Panc1 (cell line): ENCODE results near the gene ADGRD1.

Experiments
- POLR2AphosphoS5 ChIP-seq: IDR thresholded peaks from 2 replicates; pipeline ENCODE4 v1.6.1; 2012; ENCODE audit warnings: mild to moderate bottlenecking, low read depth, low read length, moderate library complexity
- TF ChIP-seq, protein P1 (sequence below): fragments of 450-650 bp; IDR thresholded peaks from 2 replicates; pipeline ENCODE4 v1.5.1; 2017; ENCODE audit warnings: mild to moderate bottlenecking
- TF ChIP-seq, protein P2 (sequence below), 2 experiments: IDR thresholded peaks; 2 replicates each; pipeline ENCODE4 v1.6.1; 2011 to 2012; ENCODE audit warnings: low read depth in 2 of 2, control low read depth in 1 of 2, low read length in 1 of 2, mild to moderate bottlenecking in 1 of 2, moderate library complexity in 1 of 2; ENCODE audit not compliant: insufficient read depth in 1 of 2

DNA sequence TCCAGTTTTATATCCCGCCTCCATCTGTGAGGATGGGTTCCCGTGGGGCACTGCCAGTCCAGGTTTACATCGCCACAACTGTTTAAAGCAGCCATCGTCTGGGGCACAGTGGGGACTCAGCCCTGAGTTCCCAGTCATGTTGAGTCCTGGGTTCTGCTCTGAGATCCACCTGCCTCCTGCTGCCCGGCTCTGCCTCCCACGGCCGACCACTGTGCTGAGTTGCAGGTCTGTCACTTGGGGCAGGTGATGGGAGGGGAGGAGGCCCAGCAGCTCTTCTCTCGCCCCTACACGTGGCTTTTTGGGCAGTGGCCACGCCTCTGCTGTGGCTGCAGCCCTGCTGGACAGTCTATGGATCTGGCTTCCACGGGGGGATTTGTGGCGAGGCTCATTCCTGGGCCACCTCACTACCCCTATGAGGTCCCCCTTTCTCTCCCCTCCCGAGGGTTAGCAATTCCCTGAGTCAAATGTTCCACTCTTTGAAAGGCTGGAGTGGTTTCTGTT lies 143.0 kb downstream of the ADGRD1 start:
- TF ChIP-seq POLR2AphosphoS5, result no peak
- TF ChIP-seq, protein P1, sequence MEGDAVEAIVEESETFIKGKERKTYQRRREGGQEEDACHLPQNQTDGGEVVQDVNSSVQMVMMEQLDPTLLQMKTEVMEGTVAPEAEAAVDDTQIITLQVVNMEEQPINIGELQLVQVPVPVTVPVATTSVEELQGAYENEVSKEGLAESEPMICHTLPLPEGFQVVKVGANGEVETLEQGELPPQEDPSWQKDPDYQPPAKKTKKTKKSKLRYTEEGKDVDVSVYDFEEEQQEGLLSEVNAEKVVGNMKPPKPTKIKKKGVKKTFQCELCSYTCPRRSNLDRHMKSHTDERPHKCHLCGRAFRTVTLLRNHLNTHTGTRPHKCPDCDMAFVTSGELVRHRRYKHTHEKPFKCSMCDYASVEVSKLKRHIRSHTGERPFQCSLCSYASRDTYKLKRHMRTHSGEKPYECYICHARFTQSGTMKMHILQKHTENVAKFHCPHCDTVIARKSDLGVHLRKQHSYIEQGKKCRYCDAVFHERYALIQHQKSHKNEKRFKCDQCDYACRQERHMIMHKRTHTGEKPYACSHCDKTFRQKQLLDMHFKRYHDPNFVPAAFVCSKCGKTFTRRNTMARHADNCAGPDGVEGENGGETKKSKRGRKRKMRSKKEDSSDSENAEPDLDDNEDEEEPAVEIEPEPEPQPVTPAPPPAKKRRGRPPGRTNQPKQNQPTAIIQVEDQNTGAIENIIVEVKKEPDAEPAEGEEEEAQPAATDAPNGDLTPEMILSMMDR, result no peak
- TF ChIP-seq, protein P2, sequence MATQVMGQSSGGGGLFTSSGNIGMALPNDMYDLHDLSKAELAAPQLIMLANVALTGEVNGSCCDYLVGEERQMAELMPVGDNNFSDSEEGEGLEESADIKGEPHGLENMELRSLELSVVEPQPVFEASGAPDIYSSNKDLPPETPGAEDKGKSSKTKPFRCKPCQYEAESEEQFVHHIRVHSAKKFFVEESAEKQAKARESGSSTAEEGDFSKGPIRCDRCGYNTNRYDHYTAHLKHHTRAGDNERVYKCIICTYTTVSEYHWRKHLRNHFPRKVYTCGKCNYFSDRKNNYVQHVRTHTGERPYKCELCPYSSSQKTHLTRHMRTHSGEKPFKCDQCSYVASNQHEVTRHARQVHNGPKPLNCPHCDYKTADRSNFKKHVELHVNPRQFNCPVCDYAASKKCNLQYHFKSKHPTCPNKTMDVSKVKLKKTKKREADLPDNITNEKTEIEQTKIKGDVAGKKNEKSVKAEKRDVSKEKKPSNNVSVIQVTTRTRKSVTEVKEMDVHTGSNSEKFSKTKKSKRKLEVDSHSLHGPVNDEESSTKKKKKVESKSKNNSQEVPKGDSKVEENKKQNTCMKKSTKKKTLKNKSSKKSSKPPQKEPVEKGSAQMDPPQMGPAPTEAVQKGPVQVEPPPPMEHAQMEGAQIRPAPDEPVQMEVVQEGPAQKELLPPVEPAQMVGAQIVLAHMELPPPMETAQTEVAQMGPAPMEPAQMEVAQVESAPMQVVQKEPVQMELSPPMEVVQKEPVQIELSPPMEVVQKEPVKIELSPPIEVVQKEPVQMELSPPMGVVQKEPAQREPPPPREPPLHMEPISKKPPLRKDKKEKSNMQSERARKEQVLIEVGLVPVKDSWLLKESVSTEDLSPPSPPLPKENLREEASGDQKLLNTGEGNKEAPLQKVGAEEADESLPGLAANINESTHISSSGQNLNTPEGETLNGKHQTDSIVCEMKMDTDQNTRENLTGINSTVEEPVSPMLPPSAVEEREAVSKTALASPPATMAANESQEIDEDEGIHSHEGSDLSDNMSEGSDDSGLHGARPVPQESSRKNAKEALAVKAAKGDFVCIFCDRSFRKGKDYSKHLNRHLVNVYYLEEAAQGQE (IDR thresholded peaks at IDR 0.05; ENCODE audit: insufficient read depth in 1 of 2, low read depth in 2 of 2, low read length in 1 of 2), result no peak
